ENCODE measurements around the gene MLN.

The MLN gene

DNA sequence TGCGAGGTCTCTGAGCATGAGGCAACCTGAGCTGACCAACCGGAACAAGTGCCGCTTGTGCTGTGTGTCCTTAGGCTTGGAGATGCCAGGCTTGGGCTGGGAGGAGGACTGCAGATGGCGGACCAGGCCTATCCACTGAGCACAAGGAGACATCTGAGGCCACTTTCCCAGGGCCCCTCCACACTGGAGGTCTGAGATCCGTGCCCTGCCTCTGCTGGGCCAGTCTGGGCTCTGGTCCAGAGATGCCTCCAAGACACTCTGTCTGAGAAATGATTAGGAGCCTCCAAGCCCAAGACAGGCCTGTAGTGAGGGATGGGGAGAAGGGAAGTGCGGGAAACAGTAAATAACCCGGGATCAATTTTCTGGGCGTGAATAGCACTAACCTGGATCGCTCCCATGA, 3.0 kb upstream of the MLN start:
- no peaks in the 10 kb centered on the region for H3K27me3 ChIP-seq (ENCODE audit: insufficient read depth, low read length, poor library complexity, severe bottlenecking)
- H3K4me2 ChIP-seq (ENCODE audit: low read depth, low read length, poor library complexity, severe bottlenecking): no peak overlapping the region
- H3K4me1 ChIP-seq (ENCODE audit: insufficient read depth, low read length, poor library complexity, severe bottlenecking): peaks cover 11% of the 10 kb centered on the region
- no peak overlapping the region for H2AFZ ChIP-seq (ENCODE audit: low read length)
- H3K36me3 ChIP-seq (ENCODE audit: insufficient read depth, low read length): no peaks in the 10 kb centered on the region
- H3K9me3 ChIP-seq (ENCODE audit: insufficient read depth, low read depth, low read length): no peaks in the 10 kb centered on the region
- no peaks in the 10 kb centered on the region for H3K79me2 ChIP-seq (ENCODE audit: insufficient read depth, low read length)
- H3F3A ChIP-seq (ENCODE audit: low read depth): no peaks in the 10 kb centered on the region
- no peak overlapping the region for H3K4me3 ChIP-seq (ENCODE audit: low read length, poor library complexity, severe bottlenecking)
- no peak overlapping the region for H3K9ac ChIP-seq (ENCODE audit: low read depth, low read length, poor library complexity, severe bottlenecking)
- TF ChIP-seq EZH2phosphoT487 (IDR thresholded peaks at IDR 0.05; ENCODE audit: borderline replicate concordance): no peak
- TF ChIP-seq, protein P1, sequence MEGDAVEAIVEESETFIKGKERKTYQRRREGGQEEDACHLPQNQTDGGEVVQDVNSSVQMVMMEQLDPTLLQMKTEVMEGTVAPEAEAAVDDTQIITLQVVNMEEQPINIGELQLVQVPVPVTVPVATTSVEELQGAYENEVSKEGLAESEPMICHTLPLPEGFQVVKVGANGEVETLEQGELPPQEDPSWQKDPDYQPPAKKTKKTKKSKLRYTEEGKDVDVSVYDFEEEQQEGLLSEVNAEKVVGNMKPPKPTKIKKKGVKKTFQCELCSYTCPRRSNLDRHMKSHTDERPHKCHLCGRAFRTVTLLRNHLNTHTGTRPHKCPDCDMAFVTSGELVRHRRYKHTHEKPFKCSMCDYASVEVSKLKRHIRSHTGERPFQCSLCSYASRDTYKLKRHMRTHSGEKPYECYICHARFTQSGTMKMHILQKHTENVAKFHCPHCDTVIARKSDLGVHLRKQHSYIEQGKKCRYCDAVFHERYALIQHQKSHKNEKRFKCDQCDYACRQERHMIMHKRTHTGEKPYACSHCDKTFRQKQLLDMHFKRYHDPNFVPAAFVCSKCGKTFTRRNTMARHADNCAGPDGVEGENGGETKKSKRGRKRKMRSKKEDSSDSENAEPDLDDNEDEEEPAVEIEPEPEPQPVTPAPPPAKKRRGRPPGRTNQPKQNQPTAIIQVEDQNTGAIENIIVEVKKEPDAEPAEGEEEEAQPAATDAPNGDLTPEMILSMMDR (conservative IDR thresholded peaks at IDR 0.05; ENCODE audit: low read length): no peak
- no peaks in the 10 kb centered on the region for H3K9me2 ChIP-seq (replicated peaks; ENCODE audit: low read depth, low read length)
- H4K20me1 ChIP-seq (ENCODE audit: insufficient read depth, low read length, poor library complexity, severe bottlenecking): no peaks in the 10 kb centered on the region

DNA sequence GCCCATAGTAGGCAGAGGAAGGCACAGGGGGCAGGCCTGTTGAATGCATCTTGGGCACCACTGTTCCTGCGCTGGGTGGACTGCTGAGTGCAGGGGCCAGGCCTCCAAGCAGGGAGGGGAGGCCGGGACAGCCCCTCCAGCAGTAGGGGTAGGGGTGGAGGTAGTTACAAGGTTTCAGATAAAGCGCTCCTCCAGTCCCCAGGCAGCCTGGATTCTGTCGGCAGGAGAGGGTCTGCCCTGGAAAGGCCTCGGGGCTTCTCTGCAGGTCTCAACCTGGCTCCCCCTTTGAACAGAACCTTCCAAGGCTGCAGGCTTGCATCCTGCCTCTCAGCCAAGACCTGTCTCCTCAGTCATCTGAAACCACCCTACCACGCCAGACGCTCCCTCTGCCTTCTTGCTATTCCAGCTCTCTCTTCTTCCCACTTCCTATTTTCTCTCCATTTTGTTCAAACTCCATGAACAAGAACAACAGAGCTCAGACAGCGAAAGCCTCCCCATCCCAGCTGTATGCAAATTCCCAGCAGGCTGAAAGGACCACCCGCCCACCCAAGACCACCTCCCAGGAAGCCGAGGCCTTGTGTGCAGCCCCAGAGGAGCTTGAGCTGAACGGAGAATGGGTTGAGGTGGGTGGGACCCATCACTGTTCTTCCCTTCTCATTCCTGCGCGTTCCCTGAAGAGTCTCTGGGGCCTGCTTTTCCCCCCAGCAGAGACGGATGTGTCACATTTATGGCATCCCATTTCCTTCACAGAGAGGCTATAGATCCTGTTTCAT, 1.4 kb downstream of the MLN start:
- no peak overlapping the region for H3K4me2 ChIP-seq (ENCODE audit: low read depth, low read length, poor library complexity, severe bottlenecking)
- no peaks in the 10 kb centered on the region for H3K9me2 ChIP-seq (replicated peaks; ENCODE audit: low read depth, low read length)
- no peak overlapping the region for H2AFZ ChIP-seq (ENCODE audit: low read length)
- H3K9ac ChIP-seq (ENCODE audit: low read depth, low read length, poor library complexity, severe bottlenecking): no peak overlapping the region
- H3K79me2 ChIP-seq (ENCODE audit: insufficient read depth, low read length): no peaks in the 10 kb centered on the region
- H3F3A ChIP-seq (ENCODE audit: low read depth): no peaks in the 10 kb centered on the region
- H4K20me1 ChIP-seq (ENCODE audit: insufficient read depth, low read length, poor library complexity, severe bottlenecking): no peaks in the 10 kb centered on the region
- H3K36me3 ChIP-seq (ENCODE audit: insufficient read depth, low read length): no peaks in the 10 kb centered on the region
- no peaks in the 10 kb centered on the region for H3K27me3 ChIP-seq (ENCODE audit: insufficient read depth, low read length, poor library complexity, severe bottlenecking)
- no peaks in the 10 kb centered on the region for H3K9me3 ChIP-seq (ENCODE audit: insufficient read depth, low read depth, low read length)
- no peak for TF ChIP-seq EZH2phosphoT487 (IDR thresholded peaks at IDR 0.05; ENCODE audit: borderline replicate concordance)
- TF ChIP-seq, protein P1 (conservative IDR thresholded peaks at IDR 0.05; ENCODE audit: low read length): no peak
- peaks cover 1% of the 10 kb centered on the region for H3K4me1 ChIP-seq (ENCODE audit: insufficient read depth, low read length, poor library complexity, severe bottlenecking)
- no peak overlapping the region for H3K4me3 ChIP-seq (ENCODE audit: low read length, poor library complexity, severe bottlenecking)

DNA sequence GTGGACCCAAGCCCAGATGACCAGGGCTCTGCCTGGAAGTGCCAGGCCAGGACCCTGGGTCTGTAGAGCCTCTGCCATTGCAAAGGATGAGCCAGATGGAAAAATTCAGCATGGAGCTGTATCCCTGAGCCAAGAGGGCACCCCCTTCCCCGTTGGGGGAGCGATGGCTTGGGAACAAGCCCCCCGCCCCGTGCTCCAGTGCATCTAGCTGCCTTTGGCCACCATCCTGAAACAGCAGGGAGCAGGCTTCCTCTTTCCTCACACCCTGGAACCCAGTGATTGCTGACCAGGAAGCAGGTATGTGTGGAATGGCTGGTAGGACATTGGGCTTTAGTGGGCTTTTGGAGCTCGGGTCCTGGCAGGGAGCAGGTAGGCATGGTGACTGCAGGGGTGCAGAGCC, 2.2 kb downstream of the MLN start:
- Histone ChIP-seq H3K9me3 (ENCODE audit: insufficient read depth, low read depth, low read length) (no peaks in the 10 kb centered on the region), H3K27me3 (ENCODE audit: insufficient read depth, low read length, poor library complexity, severe bottlenecking) (no peaks in the 10 kb centered on the region), H3K4me2 (ENCODE audit: low read depth, low read length, poor library complexity, severe bottlenecking) (no peak overlapping the region), H3K4me1 (ENCODE audit: insufficient read depth, low read length, poor library complexity, severe bottlenecking) (no peaks in the 10 kb centered on the region), H3K4me3 (ENCODE audit: low read length, poor library complexity, severe bottlenecking) (no peak overlapping the region), H2AFZ (ENCODE audit: low read length) (no peak overlapping the region), H3K79me2 (ENCODE audit: insufficient read depth, low read length) (no peaks in the 10 kb centered on the region), H3K36me3 (ENCODE audit: insufficient read depth, low read length) (no peaks in the 10 kb centered on the region), H3K9ac (ENCODE audit: low read depth, low read length, poor library complexity, severe bottlenecking) (no peak overlapping the region), H4K20me1 (ENCODE audit: insufficient read depth, low read length, poor library complexity, severe bottlenecking) (no peaks in the 10 kb centered on the region), H3F3A (ENCODE audit: low read depth) (no peaks in the 10 kb centered on the region), H3K9me2 (replicated peaks; ENCODE audit: low read depth, low read length) (no peaks in the 10 kb centered on the region)
- TF ChIP-seq, protein P1 (conservative IDR thresholded peaks at IDR 0.05; ENCODE audit: low read length): no peak
